Spleen (tissue), 7 donors: Measurements from ENCODE around the gene SCIMP.

Source experiments
- POLR2A ChIP-seq, 3 donors: fragments of 450-650 bp; IDR thresholded peaks; one replicate each; pipeline ENCODE4 v1.5.1; 2017; ENCODE audit warnings: antibody characterized with exemption in 3 of 3, mild to moderate bottlenecking in 1 of 3
- POLR2AphosphoS5 ChIP-seq, 3 donors: sonication (generic); formaldehyde crosslinking; IDR thresholded peaks; one replicate each; pipeline ENCODE4 v1.5.1; 2017; ENCODE audit warnings: antibody characterized with exemption in 3 of 3
- TF ChIP-seq, protein P1 (sequence below), 11 experiments: fragments of 200-600 bp in 7 of 11; fragments of 450-650 bp in 4 of 11; sonication (generic) in 4 of 11; IDR thresholded peaks in 8 of 11; conservative IDR thresholded peaks in 3 of 11; 1 replicate in 7 of 11; 2 replicates in 4 of 11; pipeline versions ENCODE4 v1.4.0 to v1.8.0; 2016 to 2021; ENCODE audit warnings: antibody characterized with exemption in 11 of 11, inconsistent platforms in 4 of 11, mild to moderate bottlenecking in 1 of 11
- donor health status: DM: no; HTN: no; CAD: no; lungs with moderate emphysema.
- donor health status: DM: no; HTN: no; CAD: no.
- donor health status: DM: no; HTN: no; CAD: no.

DNA sequence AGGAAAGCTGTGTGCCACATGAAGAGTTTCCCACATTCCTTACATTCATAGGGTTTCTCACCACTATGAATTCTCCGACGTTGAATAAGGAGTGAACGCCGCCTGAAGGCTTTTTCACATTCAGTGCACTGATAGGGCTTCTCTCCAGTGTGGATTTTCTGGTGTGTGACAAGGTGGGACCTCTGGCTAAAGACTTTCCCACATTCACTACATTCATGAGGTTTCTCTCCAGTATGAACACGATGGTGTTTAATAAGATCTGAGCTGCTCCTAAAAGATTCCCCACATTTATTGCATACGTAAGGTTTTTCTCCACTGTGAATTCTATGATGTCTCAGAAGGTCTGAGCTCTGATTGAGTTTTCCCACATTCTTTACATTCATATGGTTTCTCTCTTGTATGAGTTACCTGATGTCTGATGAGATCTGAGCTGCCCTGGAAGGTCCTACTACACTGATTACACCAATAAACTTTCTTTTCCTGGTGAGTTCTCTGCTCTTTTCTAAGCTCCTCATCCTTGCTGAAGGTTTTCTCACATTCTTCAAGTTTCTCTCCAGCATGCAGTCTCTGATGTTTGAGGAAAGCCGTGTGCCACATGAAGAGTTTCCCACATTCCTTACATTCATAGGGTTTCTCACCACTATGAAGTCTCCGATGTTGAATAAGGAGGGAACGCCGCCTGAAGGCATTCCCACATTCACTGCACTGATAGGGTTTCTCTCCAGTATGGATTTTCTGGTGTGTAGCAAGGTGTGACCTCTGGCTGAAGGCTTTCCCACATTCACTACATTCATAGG lies 53.0 kb downstream of the SCIMP start:
- TF ChIP-seq, protein P1, sequence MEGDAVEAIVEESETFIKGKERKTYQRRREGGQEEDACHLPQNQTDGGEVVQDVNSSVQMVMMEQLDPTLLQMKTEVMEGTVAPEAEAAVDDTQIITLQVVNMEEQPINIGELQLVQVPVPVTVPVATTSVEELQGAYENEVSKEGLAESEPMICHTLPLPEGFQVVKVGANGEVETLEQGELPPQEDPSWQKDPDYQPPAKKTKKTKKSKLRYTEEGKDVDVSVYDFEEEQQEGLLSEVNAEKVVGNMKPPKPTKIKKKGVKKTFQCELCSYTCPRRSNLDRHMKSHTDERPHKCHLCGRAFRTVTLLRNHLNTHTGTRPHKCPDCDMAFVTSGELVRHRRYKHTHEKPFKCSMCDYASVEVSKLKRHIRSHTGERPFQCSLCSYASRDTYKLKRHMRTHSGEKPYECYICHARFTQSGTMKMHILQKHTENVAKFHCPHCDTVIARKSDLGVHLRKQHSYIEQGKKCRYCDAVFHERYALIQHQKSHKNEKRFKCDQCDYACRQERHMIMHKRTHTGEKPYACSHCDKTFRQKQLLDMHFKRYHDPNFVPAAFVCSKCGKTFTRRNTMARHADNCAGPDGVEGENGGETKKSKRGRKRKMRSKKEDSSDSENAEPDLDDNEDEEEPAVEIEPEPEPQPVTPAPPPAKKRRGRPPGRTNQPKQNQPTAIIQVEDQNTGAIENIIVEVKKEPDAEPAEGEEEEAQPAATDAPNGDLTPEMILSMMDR (IDR thresholded peaks at IDR 0.05 in 8 of 11, conservative IDR thresholded peaks at IDR 0.05 in 3 of 11) = no peak
- TF ChIP-seq POLR2AphosphoS5 (IDR thresholded peaks at IDR 0.05) = no peak
- TF ChIP-seq POLR2A (IDR thresholded peaks at IDR 0.05) = no peak
